Glutamatergic neuron (in vitro differentiated cells): ENCODE data around the gene NTF3. TPM values are rescaled to one million over a fixed set of nuclear protein-coding genes. Genes with fewer than 3 reads are reported as not detected.
A peak's percentile ranks its signal among the peaks of the same experiment; 100 is the strongest.

Experiments used
- DNase-seq: peaks from one replicate; pipeline ENCODE4 v3.0.0; 2022
- H3K27ac Mint-ChIP-seq: one replicate; pipeline ENCODE4 v1.8.0; 2020; ENCODE audit warnings: mild to moderate bottlenecking, mixed read lengths, inconsistent platforms; ENCODE audit not compliant: unreplicated experiment
- H3K27me3 Mint-ChIP-seq: one replicate; pipeline ENCODE4 v1.8.0; 2020; ENCODE audit warnings: mild to moderate bottlenecking, moderate library complexity, mixed read lengths, inconsistent platforms; ENCODE audit not compliant: unreplicated experiment
- H3K36me3 Mint-ChIP-seq: one replicate; pipeline ENCODE4 v1.8.0; 2020; ENCODE audit warnings: mild to moderate bottlenecking, mixed read lengths, inconsistent platforms; ENCODE audit not compliant: unreplicated experiment
- H3K4me1 Mint-ChIP-seq: one replicate; pipeline ENCODE4 v1.8.0; 2020; ENCODE audit warnings: mild to moderate bottlenecking, low read depth, mixed read lengths, inconsistent platforms; ENCODE audit not compliant: unreplicated experiment
- H3K4me3 Mint-ChIP-seq: one replicate; pipeline ENCODE4 v1.8.0; 2020; ENCODE audit warnings: mild to moderate bottlenecking, mixed read lengths, inconsistent platforms; ENCODE audit not compliant: unreplicated experiment
- H3K9me3 Mint-ChIP-seq: one replicate; pipeline ENCODE4 v1.8.0; 2020; ENCODE audit warnings: mild to moderate bottlenecking, moderate library complexity, mixed read lengths, inconsistent platforms; ENCODE audit not compliant: unreplicated experiment
- CTCF ChIP-seq: fragments of 200-600 bp; sonication (generic); IDR thresholded peaks from one replicate; pipeline ENCODE4 v1.5.0; 2021; ENCODE audit not compliant: partially characterized antibody, unreplicated experiment
- total RNA-seq: library from RNA; stranded (reverse); fragmentation: NEBNext Ultra II Directional; extraction: Animal tissue kit (Norgen Biotek cat#: 25700); gene quantifications from one replicate; pipeline ENCODE4 v1.2.1, GENCODE V29; 2021; ENCODE audit not compliant: unreplicated experiment

Gene NTF3
- total RNA-seq, 1 donor from 2014 or later = 5.0 TPM

- DNase-seq = no peak
- Mint-ChIP-seq H3K4me3 (no peak overlapping the region), H3K9me3 (no peaks in the 10 kb centered on the region), H3K36me3 (no peaks in the 10 kb centered on the region), H3K27me3 (no peaks in the 10 kb centered on the region), H3K4me1 (no peaks in the 10 kb centered on the region), H3K27ac (no peak overlapping the region)
- no peak for TF ChIP-seq CTCF
Observed at GRCh38 chr12:5417500-5417899, 14.4 kb upstream of the NTF3 start.

GRCh38 chr12:5428332-5429221, 3.3 kb upstream of the NTF3 start:
- TF ChIP-seq CTCF = peak; percentile 40
- peaks cover 6% of the 10 kb centered on the region for H3K9me3 Mint-ChIP-seq
- peaks cover 17% of the 10 kb centered on the region for H3K4me1 Mint-ChIP-seq
- H3K27ac Mint-ChIP-seq = no peak overlapping the region
- peak; percentile 44 for DNase-seq
- H3K4me3 Mint-ChIP-seq = peak overlapping the region; percentile 57
- H3K27me3 Mint-ChIP-seq = peaks cover 12% of the 10 kb centered on the region
- H3K36me3 Mint-ChIP-seq = no peaks in the 10 kb centered on the region

- Mint-ChIP-seq H3K27me3 (peaks cover 15% of the 10 kb centered on the region), H3K27ac (no peak overlapping the region), H3K36me3 (no peaks in the 10 kb centered on the region), H3K9me3 (peaks cover 6% of the 10 kb centered on the region), H3K4me3 (peak overlapping the region; percentile 82), H3K4me1 (peaks cover 17% of the 10 kb centered on the region)
- TF ChIP-seq CTCF = no peak
- no peak for DNase-seq
Observed at GRCh38 chr12:5429741-5430557, 2.0 kb upstream of the NTF3 start.

GRCh38 chr12:5430641-5431603, 986 bp upstream of the NTF3 start:
- H3K27me3 Mint-ChIP-seq = peaks cover 15% of the 10 kb centered on the region
- TF ChIP-seq CTCF = no peak
- no peaks in the 10 kb centered on the region for H3K36me3 Mint-ChIP-seq
- peak overlapping the region; percentile 82 for H3K4me3 Mint-ChIP-seq
- no peak for DNase-seq
- H3K9me3 Mint-ChIP-seq = peaks cover 6% of the 10 kb centered on the region
- no peak overlapping the region for H3K27ac Mint-ChIP-seq
- peaks cover 17% of the 10 kb centered on the region for H3K4me1 Mint-ChIP-seq
